Activated CD8-positive, alpha-beta T cell treated with anti-CD3 and anti-CD28 coated beads for 36 hours (primary cell): Measurements from ENCODE around the gene KRT7. TPM values are rescaled to one million over a fixed set of nuclear protein-coding genes. Genes with fewer than 3 reads are reported as not detected.

Experiments used
- ATAC-seq: fragments of 200-7000 bp; cut with Tn5 transposase; one replicate; pipeline ENCODE4 v1.10.0; 2021; ENCODE audit warnings: mild to moderate bottlenecking, moderate library complexity
- CTCF ChIA-PET: fragments of 350-600 bp; sonication (Branson Sonifier 250); formaldehyde crosslinking; loops from one replicate; lab custom pipeline; 2021; ENCODE audit warnings: antibody characterized with exemption; lab: Charles Lee
- POLR2A ChIA-PET: fragments of 350-600 bp; sonication (Branson Sonifier 250); formaldehyde crosslinking; loops from one replicate; lab custom pipeline; 2021; ENCODE audit warnings: antibody characterized with exemption; lab: Charles Lee
- DNase-seq: peaks from one replicate; pipeline ENCODE4 v3.0.0-alpha.2; 2020
- H3K27ac Mint-ChIP-seq: one replicate; pipeline ENCODE4 v1.8.0; 2021; ENCODE audit warnings: mild to moderate bottlenecking, mixed read lengths
- H3K27me3 Mint-ChIP-seq: one replicate; pipeline ENCODE4 v1.8.0; 2021; ENCODE audit warnings: mixed read lengths
- H3K36me3 Mint-ChIP-seq: one replicate; pipeline ENCODE4 v1.8.0; 2021; ENCODE audit warnings: low read depth, mixed read lengths
- H3K4me1 Mint-ChIP-seq: one replicate; pipeline ENCODE4 v1.8.0; 2021; ENCODE audit warnings: low read depth, mixed read lengths
- H3K4me3 Mint-ChIP-seq: one replicate; pipeline ENCODE4 v1.8.0; 2021; ENCODE audit warnings: mild to moderate bottlenecking, moderate library complexity, mixed read lengths
- H3K9me3 Mint-ChIP-seq: one replicate; pipeline ENCODE4 v1.8.0; 2021; ENCODE audit warnings: mixed read lengths
- CTCF ChIP-seq: fragments of 200-600 bp; IDR thresholded peaks from one replicate; pipeline ENCODE4 v1.8.0; 2022; ENCODE audit warnings: antibody characterized with exemption, mild to moderate bottlenecking
- intact Hi-C: fragments of 100-400 bp; cut with micrococcal nuclease; formaldehyde crosslinking; loops from one replicate; pipeline ENCODE4 v1.10.0; 2022
- total RNA-seq, 2 experiments: library from RNA; stranded (reverse); gene quantifications; one replicate each; pipeline ENCODE4 v1.2.3, GENCODE V29; 2021

KRT7 gene
- total RNA-seq, 2 experiments from 2014 or later, result 2.1 to 3.1 TPM

GRCh38 chr12:52206304-52207040, 26.6 kb upstream of the KRT7 start:
- Mint-ChIP-seq H3K36me3 (no peaks in the 10 kb centered on the region), H3K27me3 (peaks cover 7% of the 10 kb centered on the region), H3K9me3 (no peaks in the 10 kb centered on the region), H3K4me1 (peaks cover 6% of the 10 kb centered on the region), H3K4me3 (no peak overlapping the region), H3K27ac (no peak overlapping the region)
- intact Hi-C loops, result no loop called here
- TF ChIP-seq CTCF, result no peak
- ChIA-PET CTCF (interaction anchor here (1.2 to 2.0 kb wide), 2 partner anchors 73 kb away, joined by 3 to 11 read pairs; no protein-coding TSS in a partner anchor), POLR2A (no interaction called here)
- no peak for DNase-seq
- no peak for ATAC-seq

GRCh38 chr12:52207106-52207505, 25.9 kb upstream of the KRT7 start:
- TF ChIP-seq CTCF, result no peak
- intact Hi-C loops, result no loop called here
- Mint-ChIP-seq H3K4me3 (no peak overlapping the region), H3K36me3 (no peaks in the 10 kb centered on the region), H3K27me3 (peaks cover 7% of the 10 kb centered on the region), H3K27ac (no peak overlapping the region), H3K9me3 (no peaks in the 10 kb centered on the region), H3K4me1 (peaks cover 6% of the 10 kb centered on the region)
- ChIA-PET POLR2A (no interaction called here), CTCF (interaction anchor here (2.0 kb wide), 1 partner anchor 72 kb away, joined by 11 read pairs; no protein-coding TSS in a partner anchor)
- no peak for ATAC-seq
- no peak for DNase-seq

- no peak overlapping the region for H3K4me3 Mint-ChIP-seq
- H3K27me3 Mint-ChIP-seq, result peaks cover 4% of the 10 kb centered on the region
- no peaks in the 10 kb centered on the region for H3K36me3 Mint-ChIP-seq
- no peak for ATAC-seq
- no peak for DNase-seq
- H3K9me3 Mint-ChIP-seq, result no peaks in the 10 kb centered on the region
- ChIA-PET POLR2A (interaction anchor here (0.8 kb wide), 1 partner anchor 22 kb away, joined by 3 read pairs; no protein-coding TSS in a partner anchor), CTCF (interaction anchor here (1.3 to 2.0 kb wide), 2 partner anchors 14 to 71 kb away, joined by 5 to 11 read pairs; no protein-coding TSS in a partner anchor)
- TF ChIP-seq CTCF, result no peak
- no peak overlapping the region for H3K27ac Mint-ChIP-seq
- intact Hi-C loops, result no loop called here
- H3K4me1 Mint-ChIP-seq, result peaks cover 3% of the 10 kb centered on the region
These were observed 25.1 kb upstream of the KRT7 start for GRCh38 chr12:52207895-52208294.

- Mint-ChIP-seq H3K36me3 (no peaks in the 10 kb centered on the region), H3K4me3 (no peak overlapping the region), H3K4me1 (no peaks in the 10 kb centered on the region), H3K9me3 (no peaks in the 10 kb centered on the region), H3K27ac (no peak overlapping the region), H3K27me3 (no peaks in the 10 kb centered on the region)
- ChIA-PET CTCF (interaction anchor here (0.8 to 2.0 kb wide), 3 partner anchors 13 to 71 kb away, joined by 3 to 11 read pairs (median 5); no protein-coding TSS in a partner anchor), POLR2A (no interaction called here)
- no peak for TF ChIP-seq CTCF
- DNase-seq, result no peak
- ATAC-seq, result no peak
- intact Hi-C loops, result no loop called here
These were observed 24.4 kb upstream of the KRT7 start for GRCh38 chr12:52208424-52209165.
